Lung (tissue), 12 donors: Measurements from ENCODE around the gene TOGARAM1. TPM values are rescaled to one million over a fixed set of nuclear protein-coding genes. Genes with fewer than 3 reads are reported as not detected.

Experiments
- ATAC-seq: fragments of 200-7000 bp; cut with Tn5 transposase; one replicate; pipeline ENCODE4 v1.9.1; 2020; ENCODE audit warnings: moderate number of reproducible peaks; ENCODE audit not compliant: insufficient read depth, low FRiP score
- DNase-seq, 3 donors: peaks; one replicate each; pipeline ENCODE4 v3.0.0-alpha.2; 2013 to 2017
- H3K27ac ChIP-seq, 2 donors: one replicate each; pipeline ENCODE4 v1.5.1; 2013; ENCODE audit warnings: mild to moderate bottlenecking in 2 of 2, moderate library complexity in 2 of 2, control low read depth in 1 of 2, inconsistent platforms in 1 of 2, low read depth in 1 of 2, low read length in 1 of 2
- H3K27me3 ChIP-seq, 3 donors: one replicate each; pipeline ENCODE4 v1.5.1; 2013; ENCODE audit warnings: low read length in 2 of 3; ENCODE audit not compliant: control insufficient read depth in 3 of 3, insufficient read depth in 3 of 3
- H3K36me3 ChIP-seq, 4 donors: one replicate each; pipeline ENCODE4 v1.5.1; 2013; ENCODE audit warnings: low read length in 4 of 4, mild to moderate bottlenecking in 1 of 4, moderate library complexity in 1 of 4; ENCODE audit not compliant: control insufficient read depth in 4 of 4, insufficient read depth in 4 of 4
- H3K4me1 ChIP-seq, 5 donors: one replicate each; pipeline ENCODE4 v1.5.1; 2013; ENCODE audit warnings: low read length in 5 of 5, mild to moderate bottlenecking in 2 of 5, moderate library complexity in 1 of 5; ENCODE audit not compliant: control insufficient read depth in 5 of 5, insufficient read depth in 5 of 5
- H3K4me3 ChIP-seq: one replicate; pipeline ENCODE4 v1.5.1; 2013; ENCODE audit warnings: mild to moderate bottlenecking, control low read depth, moderate library complexity
- H3K9ac ChIP-seq, 2 donors: one replicate each; pipeline ENCODE4 v1.5.1; 2013; ENCODE audit warnings: low read length in 2 of 2, control low read depth in 1 of 2; ENCODE audit not compliant: insufficient read depth in 1 of 2
- H3K9me3 ChIP-seq, 4 donors: one replicate each; pipeline ENCODE4 v1.5.1; 2013; ENCODE audit warnings: low read length in 3 of 4, mild to moderate bottlenecking in 1 of 4, moderate library complexity in 1 of 4; ENCODE audit not compliant: control insufficient read depth in 4 of 4, insufficient read depth in 3 of 4
- CTCF ChIP-seq: IDR thresholded peaks from 2 replicates; pipeline ENCODE4 v1.5.1; 2012; ENCODE audit warnings: mild to moderate bottlenecking; ENCODE audit errors: control extremely low read depth, extremely low read depth
- WGBS, 2 donors: extraction: QIAGEN DNeasy Blood & Tissue Kit; methylation state at CpG; one replicate each; pipeline ENCODE4 v1.1.7; 2013; 5-methylcytosine and 5-hydroxymethylcytosine counted together
- polyA plus RNA-seq, 2 donors: library from polyadenylated mRNA; stranded (reverse); fragments of 200-250 nt; gene quantifications; one replicate each; pipeline ENCODE4 v1.2.1, GENCODE V29; 2013
- total RNA-seq, 2 donors: library from RNA; depleted of rRNA in 1 of 2; stranded (reverse); fragments of >200 nt in 1 of 2; gene quantifications; one replicate each; pipeline ENCODE4 v1.2.1, GENCODE V29; 2014 to 2021
- donor health status: control.
- donor health status: control.
- donor health status: Bipolar disorder and iron deficiency.
- donor health status: healthy.
- donor health status: DM: yes; HTN: yes; CAD: no.

TOGARAM1 gene
- total and polyA plus RNA-seq, 4 donors: 4.2 to 52.0 (median 11.4) TPM

- peaks cover 0 to 3% (median 0%) of the 10 kb centered on the region in 4 donors for H3K36me3 ChIP-seq
- TF ChIP-seq CTCF: no peak
- WGBS, 2 donors: 81 to 86% methylated on average over 2 of the region's 2 CpGs
These were observed 28.5 kb downstream of the TOGARAM1 start for GRCh38 chr14:44990533-44990932.

GRCh38 chr14:44995196-44995595 is 33.2 kb downstream of the TOGARAM1 start:
- Histone ChIP-seq H3K4me3 (no peak overlapping the region), H3K9ac (no peak overlapping the region), H3K36me3 (peaks cover 2 to 10% (median 4%) of the 10 kb centered on the region in 4 donors), H3K27ac (no peak overlapping the region), H3K27me3 (no peaks in the 10 kb centered on the region), H3K9me3 (no peaks in the 10 kb centered on the region), H3K4me1 (peaks cover 0 to 2% (median 0%) of the 10 kb centered on the region in 5 donors)
- WGBS, 2 donors: 93 to 96% methylated on average over 3 of the region's 3 CpGs
- ATAC-seq (no peak), DNase-seq (no peak)
- TF ChIP-seq CTCF: no peak

More at GRCh38 chr14:44990533-44990932, 28.5 kb downstream of the TOGARAM1 start:
- H3K9me3 ChIP-seq: no peaks in the 10 kb centered on the region
- no peak overlapping the region for H3K9ac ChIP-seq
- H3K27ac ChIP-seq: no peak overlapping the region
- H3K4me1 ChIP-seq: peaks cover 2 to 5% (median 5%) of the 10 kb centered on the region in 5 donors
- H3K27me3 ChIP-seq: no peaks in the 10 kb centered on the region
- no peak for DNase-seq
- ATAC-seq: no peak
- H3K4me3 ChIP-seq: no peak overlapping the region

DNA sequence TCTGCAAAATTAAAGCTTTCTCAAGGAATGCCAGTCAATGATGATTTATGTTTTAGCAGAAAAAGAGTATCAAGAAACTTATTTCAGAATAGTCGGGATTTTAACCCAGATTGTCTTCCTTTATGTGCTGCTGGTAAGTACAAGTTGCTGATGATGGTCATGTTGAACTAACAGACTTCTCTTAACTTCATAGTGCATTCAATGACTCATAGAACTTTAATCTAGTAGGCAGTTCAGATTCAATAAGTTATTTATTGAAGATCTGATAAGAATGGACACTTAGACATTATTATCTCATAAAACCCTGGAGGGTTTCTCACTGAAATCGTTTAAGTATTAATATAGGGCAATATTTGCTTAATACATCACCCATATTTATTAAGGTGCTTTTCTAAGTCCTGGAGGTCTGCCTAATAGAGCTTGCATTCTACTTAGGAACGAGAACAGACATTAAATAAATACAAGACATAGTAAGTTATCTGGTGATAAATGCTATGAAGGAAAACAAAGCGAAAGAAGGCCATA is 33.8 kb downstream of the TOGARAM1 start:
- Histone ChIP-seq H3K9ac (no peak overlapping the region), H3K27me3 (no peaks in the 10 kb centered on the region), H3K4me1 (peaks cover 0 to 2% (median 0%) of the 10 kb centered on the region in 5 donors), H3K9me3 (no peaks in the 10 kb centered on the region), H3K4me3 (no peak overlapping the region), H3K27ac (no peak overlapping the region), H3K36me3 (peaks cover 4 to 10% (median 6%) of the 10 kb centered on the region in 4 donors)
- TF ChIP-seq CTCF: no peak
- 80 to 88% methylated on average over 4 of the region's 4 CpGs for WGBS, 2 donors
- ATAC-seq (no peak), DNase-seq (no peak)

GRCh38 chr14:45003924-45004323 is 41.9 kb downstream of the TOGARAM1 start:
- TF ChIP-seq CTCF: no peak
- Histone ChIP-seq H3K27ac (no peak overlapping the region), H3K4me3 (no peak overlapping the region), H3K36me3 (peaks cover 3 to 11% (median 7%) of the 10 kb centered on the region in 4 donors), H3K4me1 (no peaks in the 10 kb centered on the region), H3K9me3 (no peaks in the 10 kb centered on the region), H3K27me3 (no peaks in the 10 kb centered on the region), H3K9ac (no peak overlapping the region)
- DNase-seq: no peak
- no peak for ATAC-seq
- 95 to 96% methylated on average over 2 of the region's 2 CpGs for WGBS, 2 donors
